NCI-H2107 treated with DMSO at 0.1 percent for 48 hours (cell line): ENCODE results near the gene TAF1B.
"Not testable (repeated sequence)": the region's sequence is repeated elsewhere in the genome, so short reads cannot be mapped to it uniquely, and the experiment has no call there.

Experiments
- DNase-seq: peaks from one replicate; lab custom pipeline; 2025; ENCODE audit not compliant: unreplicated experiment; lab: John Stamatoyannopoulos, UW

The TAF1B gene

DNA sequence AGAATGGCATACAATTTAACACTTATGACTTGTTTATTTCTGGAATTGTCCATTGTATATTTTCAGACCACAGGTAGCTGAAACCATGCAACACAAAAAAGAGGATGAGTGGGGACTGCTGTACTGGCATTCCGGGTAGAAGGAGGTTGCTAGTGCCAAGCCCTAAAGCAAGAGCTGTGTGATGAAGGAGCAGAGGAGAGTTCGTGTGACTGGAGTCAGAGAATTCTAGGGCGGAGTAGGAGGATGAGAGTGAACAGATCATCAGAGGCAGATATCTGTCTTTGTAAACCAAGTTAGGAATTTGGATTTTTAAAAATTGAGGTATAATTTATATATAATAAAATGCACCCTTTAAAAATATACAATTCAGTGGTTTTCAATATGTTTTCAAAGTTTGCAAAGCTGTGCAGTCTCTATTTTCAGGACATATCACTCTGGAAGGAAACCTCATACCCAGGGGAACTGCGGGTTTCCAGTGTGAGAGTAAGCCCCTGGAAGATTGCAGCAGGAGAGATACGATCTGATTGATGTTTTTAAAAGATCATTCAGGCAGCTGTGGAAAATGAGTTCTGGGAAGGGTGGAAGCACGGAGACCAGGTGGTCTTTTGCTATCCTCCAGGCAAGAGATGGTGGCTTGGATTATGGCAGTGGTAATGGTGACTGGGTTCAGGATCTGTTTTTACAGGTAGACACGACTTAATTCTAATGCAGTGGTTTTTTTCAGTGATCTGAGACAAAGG is 36.4 kb downstream of the TAF1B start:
- DNase-seq: no peak

GRCh38 chr2:9883897-9884296 is 40.6 kb downstream of the TAF1B start:
- DNase-seq: no peak

DNA sequence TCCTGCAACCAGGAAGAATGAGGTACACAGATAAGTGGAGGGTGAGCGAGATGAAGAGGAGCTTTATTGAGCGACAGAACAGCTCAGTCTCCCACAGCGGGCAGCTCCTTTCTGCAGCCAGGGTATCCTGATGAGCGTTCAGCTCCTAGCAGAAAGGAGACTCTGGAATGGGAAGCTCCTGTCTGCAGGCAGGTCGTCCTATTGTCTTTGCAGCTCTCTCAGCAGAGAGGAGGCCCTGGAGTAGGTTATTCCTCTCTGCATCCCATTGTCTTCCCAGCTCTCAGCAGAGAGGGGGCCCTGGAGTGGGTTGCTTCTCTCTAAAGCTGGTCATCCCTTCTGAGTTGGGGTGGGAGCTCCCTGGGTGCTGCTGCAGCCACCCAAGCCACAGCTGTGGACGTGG is 41.2 kb downstream of the TAF1B start:
- DNase-seq: no peak

DNA sequence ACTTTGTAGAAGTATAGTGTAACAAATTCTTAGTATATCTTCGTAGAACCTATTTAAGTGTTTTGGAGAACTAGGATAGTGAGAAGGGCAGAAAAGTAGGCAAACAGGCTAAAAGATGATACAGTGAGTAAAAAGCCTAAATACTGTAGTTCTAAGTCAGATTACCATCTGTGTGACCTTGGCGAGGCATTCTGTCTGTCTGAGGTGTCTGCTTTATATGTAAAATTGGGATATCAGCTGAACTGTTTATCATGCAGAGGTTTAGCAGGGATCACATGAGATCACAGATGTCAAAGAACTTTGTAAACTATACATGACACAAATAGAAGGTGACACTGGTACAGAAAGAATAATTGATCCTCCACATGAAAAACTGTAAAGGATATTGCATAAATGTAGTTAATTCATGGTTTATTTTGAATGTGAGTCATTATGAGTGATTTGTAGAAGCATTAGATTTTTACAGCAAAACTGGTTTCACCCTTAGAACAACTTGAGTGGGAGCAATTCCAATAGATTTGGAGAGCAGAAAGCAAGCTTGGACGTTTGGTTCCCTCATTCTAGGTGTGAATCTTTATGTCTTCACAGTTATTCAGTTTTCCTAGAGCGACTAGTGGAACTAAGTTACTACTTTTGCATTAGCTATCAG is 41.9 kb downstream of the TAF1B start:
- DNase-seq: no peak

- no peak for DNase-seq
These were observed 44.2 kb downstream of the TAF1B start for GRCh38 chr2:9887513-9887912.

DNA sequence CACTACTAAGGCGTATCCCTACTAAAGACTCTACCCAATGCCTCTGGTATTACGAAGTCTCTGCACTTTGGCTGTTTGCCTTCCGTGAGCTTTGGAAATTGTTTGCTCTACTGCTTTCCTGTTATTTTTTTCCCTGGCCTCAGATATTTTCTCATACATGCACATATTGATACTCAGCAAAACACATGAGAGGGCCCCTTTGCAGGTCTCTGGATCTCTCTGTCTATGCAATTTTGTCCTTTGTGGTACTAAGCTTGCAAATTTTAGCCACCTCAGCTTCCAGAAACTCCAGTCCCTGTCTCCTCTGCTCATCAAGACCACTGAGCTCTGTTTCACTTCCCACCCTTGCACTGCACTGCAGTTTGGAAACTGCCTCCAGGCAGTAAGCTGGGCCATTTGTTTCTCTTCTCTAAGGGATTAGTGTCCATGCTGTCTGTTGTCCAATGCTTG is 46.6 kb downstream of the TAF1B start:
- DNase-seq: no peak

- DNase-seq: no peak
These were observed 49.0 kb downstream of the TAF1B start for GRCh38 chr2:9892236-9892635.

DNA sequence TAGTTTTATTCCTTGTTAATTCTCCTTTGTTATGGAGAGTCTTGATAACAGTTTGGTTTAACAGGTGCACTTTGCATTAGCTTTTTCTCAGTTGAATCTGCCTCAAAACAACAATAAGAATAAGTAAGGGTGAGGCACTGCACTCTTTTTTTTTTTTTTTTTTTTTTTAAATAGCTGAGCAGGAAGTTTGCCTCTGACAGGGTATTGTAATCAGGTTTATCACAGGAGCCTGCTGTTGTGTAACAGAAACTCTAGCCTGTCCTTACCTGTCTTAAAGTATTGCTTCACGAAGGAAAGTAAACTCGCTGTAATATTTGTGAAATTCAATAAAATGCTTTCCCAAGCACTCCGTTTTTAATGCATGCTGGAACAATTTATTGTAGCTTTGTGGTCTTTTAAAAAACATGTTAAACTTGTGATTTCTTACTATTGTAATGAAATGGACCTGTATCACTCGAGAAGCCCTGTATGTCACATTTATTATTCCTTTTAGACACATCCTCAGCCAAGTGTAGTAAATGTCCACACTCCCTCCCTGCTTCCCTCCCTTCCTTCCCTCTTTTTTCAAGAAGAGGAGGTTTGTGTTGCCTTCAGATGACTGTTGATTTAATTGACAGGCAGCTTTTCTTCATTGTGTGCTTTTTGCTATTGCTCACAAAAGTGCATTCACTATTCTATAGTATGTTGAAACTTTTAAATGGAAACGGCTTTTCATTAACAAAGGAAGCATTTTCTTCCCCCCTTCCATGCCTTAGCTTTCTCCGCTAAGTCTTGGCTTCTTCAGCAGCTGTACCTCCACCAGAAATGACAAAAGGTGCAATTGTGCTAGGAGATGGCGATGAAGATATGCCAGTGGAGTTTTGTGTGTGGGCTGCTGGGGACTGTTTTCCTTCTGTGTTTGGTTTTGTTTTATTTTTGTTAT is 52.7 kb downstream of the TAF1B start:
- no peak for DNase-seq

GRCh38 chr2:9897331-9897737 is 54.1 kb downstream of the TAF1B start:
- DNase-seq: no peak

DNA sequence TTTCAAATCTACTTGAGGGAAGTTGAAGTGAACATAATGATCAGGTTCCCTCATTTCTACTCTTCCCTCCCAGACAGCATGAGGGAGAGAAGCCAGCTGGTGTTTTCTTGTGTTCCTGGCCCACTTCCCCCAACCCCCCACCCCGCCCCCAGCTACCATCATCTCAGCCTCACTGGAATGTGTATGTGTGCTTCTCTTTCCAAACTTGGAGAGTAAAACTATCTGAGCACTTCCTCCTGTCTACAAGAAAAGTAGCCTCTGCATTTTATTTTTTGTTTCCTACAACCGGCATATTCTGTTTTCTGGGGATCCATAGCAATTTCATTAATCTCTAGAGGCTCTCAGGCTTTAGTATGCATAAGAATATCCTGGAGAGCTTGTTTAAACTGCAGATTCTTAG is 54.6 kb downstream of the TAF1B start:
- no peak for DNase-seq

DNA sequence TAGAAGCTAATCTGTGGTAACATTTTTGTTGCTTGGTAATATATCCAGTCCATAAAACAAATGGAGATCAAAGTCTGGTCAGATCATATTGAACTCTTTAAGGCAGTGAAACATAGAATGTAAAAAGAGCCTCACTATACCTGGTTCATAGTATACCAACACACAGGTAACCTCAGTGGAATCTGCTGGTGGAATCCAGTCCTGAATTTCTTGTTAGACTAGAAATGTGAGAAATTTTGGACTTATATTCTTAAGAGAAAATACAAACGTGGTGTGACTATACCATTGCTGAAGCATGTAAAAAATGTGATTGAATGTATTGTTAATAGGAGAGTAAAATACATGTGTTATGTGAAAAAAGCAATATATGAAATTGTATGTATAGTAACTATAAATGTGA is 62.1 kb downstream of the TAF1B start:
- DNase-seq: no peak

DNA sequence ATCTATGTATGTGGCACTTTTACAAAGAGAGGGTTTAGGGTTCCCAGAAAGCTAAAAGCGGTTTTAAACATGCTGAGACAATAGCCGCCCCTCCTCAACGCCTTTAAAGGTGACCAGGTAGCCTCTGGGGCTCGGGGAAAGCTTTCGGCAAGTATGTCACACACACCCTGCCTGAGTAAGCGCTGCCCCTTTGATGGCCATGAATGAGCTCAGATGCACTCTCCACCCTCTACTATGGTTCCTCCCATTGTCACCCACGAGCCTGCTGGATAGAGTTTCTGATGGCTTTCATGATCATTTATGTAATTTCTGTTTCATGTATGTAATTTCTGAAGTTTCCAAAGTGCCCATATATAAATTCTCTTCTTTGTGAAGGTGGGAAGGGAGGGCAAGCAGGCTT is 64.1 kb downstream of the TAF1B start:
- DNase-seq: no peak

DNA sequence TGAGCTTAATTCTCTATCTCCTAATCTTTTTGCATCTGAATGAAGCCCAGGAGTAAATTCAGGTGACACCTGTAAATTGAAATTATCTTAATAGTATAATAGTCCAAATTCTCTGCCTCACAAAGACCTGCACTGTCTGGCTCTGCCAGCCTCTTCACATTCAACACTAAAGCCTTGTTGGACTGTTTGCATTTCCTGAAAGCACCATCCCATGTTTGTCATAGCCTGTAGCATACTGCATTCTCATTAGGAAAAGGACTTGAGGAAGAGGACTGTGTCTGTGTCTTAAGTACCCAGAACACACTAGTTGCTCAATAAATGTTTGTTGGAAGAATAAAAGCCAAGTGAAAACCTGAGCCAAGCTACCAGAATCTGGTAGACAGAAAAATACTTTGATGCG is 65.4 kb downstream of the TAF1B start:
- DNase-seq: no peak

- no peak for DNase-seq
These were observed 65.8 kb downstream of the TAF1B start for GRCh38 chr2:9909106-9909505.

- DNase-seq: no peak
These were observed 67.4 kb downstream of the TAF1B start for GRCh38 chr2:9910699-9911098.

GRCh38 chr2:9912468-9912867 is 69.2 kb downstream of the TAF1B start:
- DNase-seq: no peak

- DNase-seq: no peak
These were observed 71.3 kb downstream of the TAF1B start for GRCh38 chr2:9914384-9915065.

GRCh38 chr2:9918275-9918674 is 75.0 kb downstream of the TAF1B start:
- no peak for DNase-seq

- no peak for DNase-seq
These were observed 76.2 kb downstream of the TAF1B start for GRCh38 chr2:9919512-9919911.

- not testable (repeated sequence) for DNase-seq
These were observed 83.7 kb downstream of the TAF1B start for GRCh38 chr2:9927020-9927419.

GRCh38 chr2:9937258-9937657 is 94.0 kb downstream of the TAF1B start:
- DNase-seq: no peak
